ENCODE results near the gene ZDHHC11. TPM values are rescaled to one million over a fixed set of nuclear protein-coding genes. Genes with fewer than 3 reads are reported as not detected.

ZDHHC11 gene
- total and polyA plus RNA-seq, 9 donors = 1.1 to 25.6 (median 4.7) TPM

DNA sequence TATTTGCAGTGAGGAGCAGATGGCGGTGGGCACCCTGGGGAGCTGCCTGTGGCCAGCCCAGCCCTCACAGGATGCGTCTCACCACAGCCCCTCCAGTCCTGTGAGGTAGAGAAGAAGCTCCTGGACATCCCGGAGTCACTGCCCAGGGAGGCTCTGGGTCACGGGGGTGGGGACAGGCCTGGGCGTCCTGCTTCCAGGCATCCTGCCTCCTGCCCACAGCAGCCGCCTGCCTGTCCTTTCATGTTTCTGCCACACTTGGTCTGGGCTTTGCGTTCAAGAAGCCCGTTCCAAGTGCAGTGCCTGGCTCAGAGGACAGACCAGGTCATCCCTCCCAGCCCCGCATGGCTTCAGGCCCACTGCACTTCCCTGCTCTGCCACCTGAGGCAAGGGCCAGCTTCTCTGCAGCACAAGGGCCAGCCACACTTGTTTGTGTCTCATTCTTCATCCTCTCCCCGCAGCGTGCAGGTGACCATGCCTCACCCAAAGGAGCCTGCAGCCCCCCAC is 104.5 kb downstream of the ZDHHC11 start:
- no peaks in the 10 kb centered on the region for H3K4me1 ChIP-seq (ENCODE audit: insufficient read depth)
- TF ChIP-seq EP300 (IDR thresholded peaks at IDR 0.05) (no peak), POLR2A (IDR thresholded peaks at IDR 0.05) (no peak)
- intact Hi-C loops (cut with DNase I) = loop anchor here in 2 of 4 donors (2.0 kb wide), 1 partner anchor 94 kb away; no protein-coding TSS in a partner anchor

More for the DNA sequence above, 104.5 kb downstream of the ZDHHC11 start:
- Histone ChIP-seq H3K4me3 (no peak overlapping the region), H3K36me3 (no peaks in the 10 kb centered on the region), H3K27me3 (no peaks in the 10 kb centered on the region), H3K27ac (no peak overlapping the region), H3K9me3 (no peaks in the 10 kb centered on the region)
- WGBS, 3 donors = 69 to 81% (median 80%) methylated on average over 8 to 11 of the region's 11 CpGs
- peak in 1 of 5 donors; percentile 2 for DNase-seq

Other genes starting within 250 kb of the ZDHHC11 start
- gene CEP72, start 238.6 kb downstream of the ZDHHC11 start, total RNA-seq = 10 to 100 TPM in 2 of 7 donors, 1 to 10 TPM in 5; 4.0 to 11.2 (median 7.8) TPM
- 1 to 10 TPM; 1.6 to 4.9 TPM for gene CEP72, start 238.6 kb downstream of the ZDHHC11 start, polyA plus RNA-seq
- gene TPPP, start 157.6 kb downstream of the ZDHHC11 start, total RNA-seq = 1 to 10 TPM; 1.1 to 8.8 (median 2.3) TPM
- 1 to 10 TPM; 2.1 to 2.5 TPM for gene TPPP, start 157.6 kb downstream of the ZDHHC11 start, polyA plus RNA-seq
- gene ZDHHC11B, start 66.3 kb downstream of the ZDHHC11 start, total RNA-seq = 1 to 10 TPM; 1.7 to 8.0 (median 2.4) TPM
- gene ZDHHC11B, start 66.3 kb downstream of the ZDHHC11 start, polyA plus RNA-seq = 1 to 10 TPM; 1.7 to 2.9 TPM
- gene BRD9, start 41.8 kb upstream of the ZDHHC11 start, total RNA-seq = 10 to 100 TPM; 18.6 to 42.1 (median 35.0) TPM
- 10 to 100 TPM; 25.6 to 26.3 TPM for gene BRD9, start 41.8 kb upstream of the ZDHHC11 start, polyA plus RNA-seq
- 1 to 10 TPM; 1.3 to 3.9 (median 2.0) TPM for gene TRIP13, start 41.9 kb upstream of the ZDHHC11 start, total RNA-seq
- gene TRIP13, start 41.9 kb upstream of the ZDHHC11 start, polyA plus RNA-seq = 1 to 10 TPM; 1.6 to 2.5 TPM
- gene NKD2, start 157.8 kb upstream of the ZDHHC11 start, total RNA-seq = 10 to 100 TPM in 1 of 7 donors, 1 to 10 TPM in 4, under 1 TPM in 2; 0.33 to 17.2 (median 1.5) TPM
- gene NKD2, start 157.8 kb upstream of the ZDHHC11 start, polyA plus RNA-seq = under 1 TPM in 1 of 2 donors, not detected in 1; 0.80 TPM